Measurements from ENCODE around the gene MGA. TPM values are rescaled to one million over a fixed set of nuclear protein-coding genes. Genes with fewer than 3 reads are reported as not detected.

The MGA gene
- total and polyA plus RNA-seq, 8 donors: 2.1 to 75.2 (median 21.4) TPM

DNA sequence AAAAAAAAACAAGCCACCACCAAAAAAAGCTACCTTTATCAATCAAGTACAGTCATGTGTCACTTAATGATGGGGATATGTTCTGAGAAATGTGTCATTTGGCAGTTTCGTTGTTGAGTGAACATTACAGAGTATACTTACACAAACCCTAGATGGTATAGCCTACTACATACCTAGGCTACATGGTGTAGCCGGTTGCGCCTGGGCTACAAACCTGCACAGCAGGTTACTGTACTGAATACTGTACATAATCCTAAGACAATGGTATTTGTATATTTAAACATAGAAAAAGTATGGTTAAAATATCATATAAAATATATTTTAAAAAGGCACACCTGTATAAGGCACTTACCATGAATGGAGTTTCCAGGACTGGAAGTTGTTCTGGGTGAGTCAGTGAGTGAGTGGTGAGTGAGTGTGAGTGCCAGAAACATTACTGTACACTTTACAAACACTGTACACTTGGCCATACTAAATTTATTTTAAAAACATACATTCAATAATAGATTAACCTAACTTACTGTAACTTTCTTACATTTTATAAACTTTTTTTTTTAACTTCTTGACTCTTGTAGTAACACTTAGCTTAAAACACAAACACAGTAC, 141.7 kb downstream of the MGA start:
- WGBS, 5 donors: 88 to 99% (median 94%) methylated on average over 3 of the region's 3 CpGs
- Histone ChIP-seq H3K9me3 (no peaks in the 10 kb centered on the region), H3K4me1 (peaks cover 8 to 40% (median 22%) of the 10 kb centered on the region in 4 donors), H3K27me3 (no peaks in the 10 kb centered on the region), H3K27ac (no peak overlapping the region), H3K4me3 (no peak overlapping the region), H3K36me3 (peaks cover 0 to 36% (median 29%) of the 10 kb centered on the region in 4 donors)
- intact Hi-C loops (cut with DNase I; ENCODE audit: low total_unique reads): no loop called here
- no peak for TF ChIP-seq POLR2A (IDR thresholded peaks at IDR 0.05)
- TF ChIP-seq, protein P1, sequence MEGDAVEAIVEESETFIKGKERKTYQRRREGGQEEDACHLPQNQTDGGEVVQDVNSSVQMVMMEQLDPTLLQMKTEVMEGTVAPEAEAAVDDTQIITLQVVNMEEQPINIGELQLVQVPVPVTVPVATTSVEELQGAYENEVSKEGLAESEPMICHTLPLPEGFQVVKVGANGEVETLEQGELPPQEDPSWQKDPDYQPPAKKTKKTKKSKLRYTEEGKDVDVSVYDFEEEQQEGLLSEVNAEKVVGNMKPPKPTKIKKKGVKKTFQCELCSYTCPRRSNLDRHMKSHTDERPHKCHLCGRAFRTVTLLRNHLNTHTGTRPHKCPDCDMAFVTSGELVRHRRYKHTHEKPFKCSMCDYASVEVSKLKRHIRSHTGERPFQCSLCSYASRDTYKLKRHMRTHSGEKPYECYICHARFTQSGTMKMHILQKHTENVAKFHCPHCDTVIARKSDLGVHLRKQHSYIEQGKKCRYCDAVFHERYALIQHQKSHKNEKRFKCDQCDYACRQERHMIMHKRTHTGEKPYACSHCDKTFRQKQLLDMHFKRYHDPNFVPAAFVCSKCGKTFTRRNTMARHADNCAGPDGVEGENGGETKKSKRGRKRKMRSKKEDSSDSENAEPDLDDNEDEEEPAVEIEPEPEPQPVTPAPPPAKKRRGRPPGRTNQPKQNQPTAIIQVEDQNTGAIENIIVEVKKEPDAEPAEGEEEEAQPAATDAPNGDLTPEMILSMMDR (IDR thresholded peaks at IDR 0.05): no peak
- no peak for TF ChIP-seq POLR2AphosphoS5 (IDR thresholded peaks at IDR 0.05)
- no peak for TF ChIP-seq EP300 (IDR thresholded peaks at IDR 0.05)
- DNase-seq: no peak

DNA sequence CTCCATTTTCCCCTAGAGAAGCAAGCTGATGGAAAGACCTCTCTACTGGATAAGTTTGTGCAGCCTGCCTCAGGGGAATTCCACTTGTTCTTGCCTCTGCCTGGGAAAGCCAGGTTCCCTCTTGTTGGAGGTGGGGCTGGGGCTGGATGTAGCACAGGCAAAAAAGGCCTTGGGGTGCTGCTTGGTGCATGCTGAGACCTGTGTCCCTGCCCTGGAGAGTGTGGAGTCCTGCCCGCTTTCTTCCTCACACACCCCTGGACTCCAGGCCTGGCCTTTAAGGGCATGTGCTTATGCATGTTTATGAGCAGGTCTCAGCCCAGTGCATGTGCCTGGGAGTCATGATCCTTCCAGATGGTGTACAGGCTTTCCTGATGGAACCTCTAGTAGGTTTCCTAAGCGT, 144.2 kb downstream of the MGA start:
- Histone ChIP-seq H3K36me3 (peaks cover 0 to 44% (median 30%) of the 10 kb centered on the region in 4 donors), H3K27ac (no peak overlapping the region), H3K9me3 (no peaks in the 10 kb centered on the region), H3K4me3 (no peak overlapping the region), H3K27me3 (no peaks in the 10 kb centered on the region), H3K4me1 (peaks cover 0 to 31% (median 18%) of the 10 kb centered on the region in 4 donors)
- WGBS, 5 donors: 64 to 95% (median 82%) methylated on average over 2 of the region's 2 CpGs
- TF ChIP-seq POLR2AphosphoS5 (IDR thresholded peaks at IDR 0.05): no peak
- TF ChIP-seq, protein P1 (IDR thresholded peaks at IDR 0.05): no peak
- no peak for TF ChIP-seq POLR2A (IDR thresholded peaks at IDR 0.05)
- no peak for TF ChIP-seq EP300 (IDR thresholded peaks at IDR 0.05)
- no peak for DNase-seq
- intact Hi-C loops (cut with DNase I; ENCODE audit: low total_unique reads): no loop called here

DNA sequence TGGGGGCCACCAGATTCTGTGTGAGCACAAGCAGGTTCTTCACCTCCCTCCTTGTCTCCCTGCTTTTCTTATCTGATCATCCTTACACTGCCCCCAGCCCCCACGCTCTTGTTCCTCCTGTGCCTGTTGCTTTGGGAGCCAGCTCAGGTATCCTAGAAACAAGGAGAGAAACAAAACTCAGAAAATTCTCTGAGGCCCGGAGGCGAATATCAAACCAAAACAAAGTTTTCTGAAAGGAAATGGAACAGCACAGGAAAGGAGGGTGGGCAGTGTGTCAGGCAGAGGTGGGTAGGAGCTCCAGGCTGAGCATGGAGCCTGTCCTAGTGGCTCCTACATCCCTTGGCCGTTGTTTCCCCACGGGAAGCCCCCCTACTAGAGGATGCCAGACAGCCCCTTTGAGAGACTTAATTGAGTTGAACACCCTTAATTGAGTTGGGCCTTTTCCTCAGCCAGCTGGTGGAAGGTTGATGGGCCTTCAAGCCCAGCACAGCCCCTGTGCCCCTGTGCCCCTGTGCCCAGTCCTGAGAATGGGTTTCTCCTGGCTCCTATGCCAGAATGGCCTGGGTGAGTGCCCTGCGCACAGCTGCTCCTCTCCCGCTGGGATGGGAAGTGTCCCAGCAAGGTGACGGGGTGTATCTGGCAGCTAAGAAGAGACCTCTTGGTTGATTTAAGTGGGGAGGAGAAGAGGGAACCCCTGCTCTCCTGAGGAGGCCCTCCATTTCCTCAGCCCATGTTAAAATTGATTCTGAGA, 144.9 kb downstream of the MGA start:
- WGBS, 5 donors: 60 to 81% (median 74%) methylated on average over 8 of the region's 8 CpGs
- no peak for TF ChIP-seq POLR2AphosphoS5 (IDR thresholded peaks at IDR 0.05)
- TF ChIP-seq POLR2A (IDR thresholded peaks at IDR 0.05): no peak
- TF ChIP-seq, protein P1 (IDR thresholded peaks at IDR 0.05): no peak
- no peak for TF ChIP-seq EP300 (IDR thresholded peaks at IDR 0.05)

DNA sequence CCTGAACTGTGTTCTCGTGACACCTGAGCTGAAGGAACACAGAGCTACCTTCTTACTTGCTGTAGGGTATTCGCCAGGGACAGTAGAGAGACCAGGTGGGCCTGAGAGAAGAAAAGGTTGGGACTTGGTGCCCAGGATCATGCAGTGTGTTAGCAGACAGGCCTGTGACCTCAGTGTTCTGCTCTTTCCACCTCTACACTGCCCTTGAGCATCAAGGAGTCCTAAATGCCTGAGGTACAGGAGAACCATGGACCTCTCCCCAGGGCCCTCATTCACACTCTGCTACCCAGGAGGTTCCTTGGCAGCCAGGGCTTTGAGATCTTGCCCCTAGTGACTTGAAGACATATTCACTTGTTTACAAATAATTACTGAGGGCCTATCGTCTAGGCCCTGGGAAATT, 145.5 kb downstream of the MGA start:
- Histone ChIP-seq H3K27ac (peak overlapping the region in 1 of 5 donors; percentile 42), H3K4me1 (peaks cover 0 to 33% (median 18%) of the 10 kb centered on the region in 4 donors), H3K4me3 (no peak overlapping the region), H3K27me3 (no peaks in the 10 kb centered on the region), H3K9me3 (no peaks in the 10 kb centered on the region), H3K36me3 (peaks cover 0 to 36% (median 16%) of the 10 kb centered on the region in 4 donors)
- no peak for DNase-seq
- WGBS, 5 donors: 75 to 86% (median 78%) methylated on average over 3 of the region's 3 CpGs
- intact Hi-C loops (cut with DNase I; ENCODE audit: low total_unique reads): no loop called here
- no peak for TF ChIP-seq POLR2A (IDR thresholded peaks at IDR 0.05)
- TF ChIP-seq, protein P1 (IDR thresholded peaks at IDR 0.05): no peak
- TF ChIP-seq EP300 (IDR thresholded peaks at IDR 0.05): no peak
- TF ChIP-seq POLR2AphosphoS5 (IDR thresholded peaks at IDR 0.05): no peak

More for the DNA sequence above, 144.9 kb downstream of the MGA start:
- no peaks in the 10 kb centered on the region for H3K27me3 ChIP-seq
- intact Hi-C loops (cut with DNase I; ENCODE audit: low total_unique reads): no loop called here
- H3K9me3 ChIP-seq: no peaks in the 10 kb centered on the region
- H3K27ac ChIP-seq: peak overlapping the region in 3 of 5 donors; percentile 13 to 42 (median 30)
- peaks cover 0 to 31% (median 18%) of the 10 kb centered on the region in 4 donors for H3K4me1 ChIP-seq
- H3K36me3 ChIP-seq: peaks cover 0 to 42% (median 22%) of the 10 kb centered on the region in 4 donors
- DNase-seq: no peak
- no peak overlapping the region for H3K4me3 ChIP-seq

All from stomach (tissue), 9 donors.